ENCODE data around the gene BDH1.
A peak's percentile ranks its signal among the peaks of the same experiment; 100 is the strongest.

BDH1 gene

DNA sequence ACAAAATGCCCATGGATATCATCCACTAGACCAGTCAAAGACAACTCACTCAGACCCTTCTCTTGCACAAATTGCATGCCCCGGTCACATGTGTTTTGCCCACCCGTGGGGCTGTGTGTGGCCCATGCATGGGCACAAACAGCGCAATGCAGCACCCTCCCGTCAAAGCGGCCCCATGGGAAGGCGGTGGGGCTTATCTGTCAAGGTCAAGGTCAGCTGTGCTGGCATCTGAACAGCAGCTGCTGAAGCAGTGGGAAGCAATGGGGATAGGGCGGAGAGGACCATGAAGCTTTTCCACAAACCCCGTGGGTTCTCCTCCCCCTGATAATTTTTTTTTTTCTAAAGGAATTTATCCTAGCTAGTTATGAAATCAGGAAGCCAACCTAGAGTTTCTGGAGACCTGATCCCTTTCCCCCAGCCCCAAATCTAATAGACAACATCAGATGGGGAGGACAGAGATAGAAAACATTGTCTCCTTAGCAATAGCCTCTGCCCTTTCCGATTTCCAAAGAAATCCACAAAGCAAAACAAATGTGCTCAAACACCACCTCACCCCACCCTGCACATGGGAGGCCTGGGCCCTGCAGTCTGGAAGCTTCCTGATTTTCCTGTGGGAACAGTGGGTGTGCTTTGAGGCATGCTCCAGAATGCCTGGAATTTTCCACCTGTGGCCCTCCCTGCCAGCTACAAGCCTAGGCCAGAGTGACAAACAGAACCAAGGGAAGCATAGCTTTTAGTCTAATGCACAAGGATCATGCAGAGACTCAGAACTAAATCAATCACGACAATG, 84.4 kb downstream of the BDH1 start:
- H3K27ac ChIP-seq: no peak overlapping the region
- TF ChIP-seq, protein P1, sequence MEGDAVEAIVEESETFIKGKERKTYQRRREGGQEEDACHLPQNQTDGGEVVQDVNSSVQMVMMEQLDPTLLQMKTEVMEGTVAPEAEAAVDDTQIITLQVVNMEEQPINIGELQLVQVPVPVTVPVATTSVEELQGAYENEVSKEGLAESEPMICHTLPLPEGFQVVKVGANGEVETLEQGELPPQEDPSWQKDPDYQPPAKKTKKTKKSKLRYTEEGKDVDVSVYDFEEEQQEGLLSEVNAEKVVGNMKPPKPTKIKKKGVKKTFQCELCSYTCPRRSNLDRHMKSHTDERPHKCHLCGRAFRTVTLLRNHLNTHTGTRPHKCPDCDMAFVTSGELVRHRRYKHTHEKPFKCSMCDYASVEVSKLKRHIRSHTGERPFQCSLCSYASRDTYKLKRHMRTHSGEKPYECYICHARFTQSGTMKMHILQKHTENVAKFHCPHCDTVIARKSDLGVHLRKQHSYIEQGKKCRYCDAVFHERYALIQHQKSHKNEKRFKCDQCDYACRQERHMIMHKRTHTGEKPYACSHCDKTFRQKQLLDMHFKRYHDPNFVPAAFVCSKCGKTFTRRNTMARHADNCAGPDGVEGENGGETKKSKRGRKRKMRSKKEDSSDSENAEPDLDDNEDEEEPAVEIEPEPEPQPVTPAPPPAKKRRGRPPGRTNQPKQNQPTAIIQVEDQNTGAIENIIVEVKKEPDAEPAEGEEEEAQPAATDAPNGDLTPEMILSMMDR (IDR thresholded peaks at IDR 0.05): no peak
- no peak overlapping the region for H3K4me3 ChIP-seq
- DNase-seq (ENCODE audit: low spot score): no peak

DNA sequence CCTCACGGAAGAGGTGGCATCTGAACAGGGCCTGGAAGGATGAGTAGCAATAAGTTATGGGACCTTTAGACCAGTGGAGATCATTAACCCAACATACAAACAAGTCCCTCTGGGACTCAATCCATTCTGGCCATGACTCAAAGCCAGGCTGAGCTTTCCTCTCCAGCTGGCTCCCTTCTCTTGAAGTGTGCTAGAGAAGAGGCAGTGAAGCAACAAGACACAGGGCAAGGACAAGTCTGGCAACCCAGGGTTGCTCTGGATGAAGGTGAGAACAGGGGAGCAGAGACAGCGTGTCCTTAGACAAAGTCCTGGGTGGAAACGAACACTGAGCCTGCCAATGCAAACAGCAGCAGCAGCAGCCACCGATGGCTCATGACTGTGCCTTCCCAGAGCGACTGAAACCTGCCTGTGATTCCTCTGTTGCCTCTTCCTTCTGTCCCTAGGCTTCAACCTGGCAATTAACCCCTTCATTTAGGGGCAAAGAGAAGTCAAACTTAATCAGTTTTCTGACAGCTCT, 86.8 kb downstream of the BDH1 start:
- DNase-seq (ENCODE audit: low spot score): no peak
- Histone ChIP-seq H3K27ac (no peak overlapping the region), H3K4me3 (no peak overlapping the region)
- TF ChIP-seq, protein P1 (IDR thresholded peaks at IDR 0.05): no peak

DNA sequence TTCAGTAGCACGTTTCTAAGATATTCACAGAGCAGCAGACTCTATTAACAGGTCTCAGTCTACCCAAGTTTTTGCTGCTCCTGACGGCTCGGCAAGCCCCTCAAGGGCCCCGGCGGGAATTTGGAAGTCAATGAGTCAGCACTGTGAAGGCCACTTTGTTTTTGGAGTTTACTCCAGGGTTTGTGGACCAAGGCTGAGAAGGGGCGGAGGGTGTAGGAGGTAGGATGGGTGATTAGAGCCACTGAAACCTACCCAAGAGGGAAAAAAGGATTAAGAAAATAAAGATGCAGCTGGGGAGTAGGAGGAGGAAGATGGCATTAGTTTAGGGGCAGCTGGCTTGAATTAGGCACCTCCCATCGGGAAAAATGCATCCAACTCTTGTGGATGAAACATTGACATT, 87.6 kb downstream of the BDH1 start:
- H3K27ac ChIP-seq: no peak overlapping the region
- DNase-seq (ENCODE audit: low spot score): no peak

DNA sequence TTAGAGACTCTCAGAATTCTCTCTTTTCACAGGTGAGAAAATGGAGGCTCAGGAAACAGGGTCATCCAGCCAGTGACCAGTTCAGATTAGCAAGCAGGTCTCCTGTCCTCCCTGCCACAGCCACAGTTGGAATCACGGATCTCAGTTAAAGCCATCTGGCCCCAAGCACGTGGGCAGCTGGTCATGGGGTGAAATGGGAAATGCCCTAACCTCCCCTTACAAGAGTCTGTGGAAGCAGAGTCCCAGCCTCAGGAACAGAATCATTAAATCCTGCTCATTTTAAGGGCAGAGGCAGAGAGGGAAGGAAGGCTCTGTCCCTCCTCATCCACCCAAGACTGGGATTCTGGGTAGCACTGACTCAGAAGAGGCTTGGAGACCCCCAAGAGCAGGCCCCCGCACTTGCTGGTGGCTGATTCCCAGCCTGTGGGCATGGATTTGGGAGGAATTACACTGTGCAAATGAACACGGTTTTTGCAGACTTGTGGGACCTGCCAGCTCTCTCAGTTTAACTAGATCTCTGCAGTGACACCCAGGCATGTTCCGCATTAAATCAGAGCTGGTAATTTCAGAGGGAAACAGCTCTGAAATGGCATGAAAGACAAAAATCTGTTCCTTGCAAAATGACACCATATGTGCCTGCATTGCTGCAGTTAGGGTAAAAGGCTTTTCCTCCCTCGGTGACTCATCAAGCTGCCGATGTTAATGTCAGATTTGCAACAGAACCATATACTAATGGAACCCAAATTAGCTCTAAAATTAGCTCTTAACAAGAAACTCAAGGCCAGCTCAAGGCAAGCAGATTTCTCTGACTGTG, 89.0 kb downstream of the BDH1 start:
- DNase-seq (ENCODE audit: low spot score): no peak
- TF ChIP-seq, protein P1 (IDR thresholded peaks at IDR 0.05): no peak
- no peak overlapping the region for H3K27ac ChIP-seq

More for the DNA sequence above, 87.6 kb downstream of the BDH1 start:
- H3K4me3 ChIP-seq: no peak overlapping the region
- TF ChIP-seq, protein P1 (IDR thresholded peaks at IDR 0.05): no peak

DNA sequence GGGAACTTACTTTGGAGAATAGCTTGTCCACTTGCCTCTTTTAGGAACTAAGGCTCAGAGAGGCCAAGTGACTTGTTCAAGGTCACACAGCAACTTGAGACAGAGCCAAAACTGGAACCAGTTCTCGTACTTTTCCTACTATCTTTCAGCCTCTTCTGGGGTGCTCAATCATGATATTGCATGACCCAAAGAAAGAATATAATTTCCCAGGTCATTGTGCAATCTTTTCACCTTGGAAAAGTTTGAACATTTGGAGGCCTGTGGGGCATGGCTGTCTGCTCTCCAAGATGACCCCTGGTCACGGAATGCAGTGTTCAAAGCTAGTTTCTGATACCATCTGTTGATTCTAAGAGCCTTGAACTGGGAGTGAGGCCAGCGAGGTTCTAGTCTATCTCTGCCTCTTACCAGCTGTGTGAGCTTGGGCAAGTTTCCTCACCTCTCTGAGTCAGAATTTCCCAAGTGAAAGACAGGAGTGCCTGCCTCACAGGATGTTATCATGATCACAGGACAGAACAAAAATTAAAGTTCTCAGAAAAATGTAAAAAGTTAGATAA, 89.7 kb downstream of the BDH1 start:
- H3K4me3 ChIP-seq: no peak overlapping the region
- DNase-seq (ENCODE audit: low spot score): no peak
- no peak overlapping the region for H3K27ac ChIP-seq
- TF ChIP-seq, protein P1 (IDR thresholded peaks at IDR 0.05): no peak

More for the DNA sequence above, 89.0 kb downstream of the BDH1 start:
- peak overlapping the region; percentile 21 for H3K4me3 ChIP-seq

DNA sequence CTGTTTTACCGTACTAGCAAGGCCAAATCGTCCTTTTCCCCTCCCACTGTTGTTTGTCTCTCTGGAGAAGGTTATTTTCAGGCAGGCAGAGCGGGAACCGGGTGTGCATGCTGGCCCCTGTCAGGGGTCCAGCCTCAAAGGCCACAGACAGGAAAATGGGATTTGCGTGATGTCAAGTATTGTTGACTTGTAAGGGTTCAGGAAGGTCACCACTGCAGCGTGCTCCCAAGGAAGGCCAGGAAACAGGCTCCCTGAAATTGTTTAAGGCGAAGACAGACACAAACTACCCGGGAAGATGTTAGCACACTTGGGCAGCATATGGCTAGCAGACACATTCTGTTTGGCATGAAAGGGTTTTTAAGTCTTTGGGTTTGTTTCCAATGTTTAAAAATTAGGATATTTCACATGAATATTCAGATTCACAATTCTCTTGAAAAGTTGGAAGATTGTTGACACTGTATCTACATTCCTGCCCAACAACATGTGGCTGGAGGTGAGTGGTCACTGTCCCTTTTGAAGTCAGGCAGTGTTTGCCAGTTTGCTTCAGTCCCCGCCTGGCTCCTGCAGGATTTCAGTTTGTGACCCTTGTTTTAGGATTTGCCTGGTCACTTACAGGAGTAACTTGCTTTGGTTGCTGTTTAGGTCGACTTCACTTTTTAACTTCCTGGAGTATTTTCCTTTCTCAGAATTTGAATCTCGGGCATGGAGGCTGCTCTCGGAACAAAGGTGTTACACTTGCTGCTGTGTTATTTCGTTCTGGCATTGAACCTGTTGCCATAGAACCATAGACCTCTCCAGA, 90.4 kb downstream of the BDH1 start:
- Histone ChIP-seq H3K4me3 (no peak overlapping the region), H3K27ac (no peak overlapping the region)
- no peak for DNase-seq (ENCODE audit: low spot score)
- TF ChIP-seq, protein P1 (IDR thresholded peaks at IDR 0.05): no peak

Measured in coronary artery (tissue), 2 donors.